ENCODE data around the gene SBNO2.

The SBNO2 gene, protein sequence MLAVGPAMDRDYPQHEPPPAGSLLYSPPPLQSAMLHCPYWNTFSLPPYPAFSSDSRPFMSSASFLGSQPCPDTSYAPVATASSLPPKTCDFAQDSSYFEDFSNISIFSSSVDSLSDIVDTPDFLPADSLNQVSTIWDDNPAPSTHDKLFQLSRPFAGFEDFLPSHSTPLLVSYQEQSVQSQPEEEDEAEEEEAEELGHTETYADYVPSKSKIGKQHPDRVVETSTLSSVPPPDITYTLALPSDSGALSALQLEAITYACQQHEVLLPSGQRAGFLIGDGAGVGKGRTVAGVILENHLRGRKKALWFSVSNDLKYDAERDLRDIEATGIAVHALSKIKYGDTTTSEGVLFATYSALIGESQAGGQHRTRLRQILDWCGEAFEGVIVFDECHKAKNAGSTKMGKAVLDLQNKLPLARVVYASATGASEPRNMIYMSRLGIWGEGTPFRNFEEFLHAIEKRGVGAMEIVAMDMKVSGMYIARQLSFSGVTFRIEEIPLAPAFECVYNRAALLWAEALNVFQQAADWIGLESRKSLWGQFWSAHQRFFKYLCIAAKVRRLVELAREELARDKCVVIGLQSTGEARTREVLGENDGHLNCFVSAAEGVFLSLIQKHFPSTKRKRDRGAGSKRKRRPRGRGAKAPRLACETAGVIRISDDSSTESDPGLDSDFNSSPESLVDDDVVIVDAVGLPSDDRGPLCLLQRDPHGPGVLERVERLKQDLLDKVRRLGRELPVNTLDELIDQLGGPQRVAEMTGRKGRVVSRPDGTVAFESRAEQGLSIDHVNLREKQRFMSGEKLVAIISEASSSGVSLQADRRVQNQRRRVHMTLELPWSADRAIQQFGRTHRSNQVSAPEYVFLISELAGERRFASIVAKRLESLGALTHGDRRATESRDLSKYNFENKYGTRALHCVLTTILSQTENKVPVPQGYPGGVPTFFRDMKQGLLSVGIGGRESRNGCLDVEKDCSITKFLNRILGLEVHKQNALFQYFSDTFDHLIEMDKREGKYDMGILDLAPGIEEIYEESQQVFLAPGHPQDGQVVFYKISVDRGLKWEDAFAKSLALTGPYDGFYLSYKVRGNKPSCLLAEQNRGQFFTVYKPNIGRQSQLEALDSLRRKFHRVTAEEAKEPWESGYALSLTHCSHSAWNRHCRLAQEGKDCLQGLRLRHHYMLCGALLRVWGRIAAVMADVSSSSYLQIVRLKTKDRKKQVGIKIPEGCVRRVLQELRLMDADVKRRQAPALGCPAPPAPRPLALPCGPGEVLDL (N-terminal part only)

DNA sequence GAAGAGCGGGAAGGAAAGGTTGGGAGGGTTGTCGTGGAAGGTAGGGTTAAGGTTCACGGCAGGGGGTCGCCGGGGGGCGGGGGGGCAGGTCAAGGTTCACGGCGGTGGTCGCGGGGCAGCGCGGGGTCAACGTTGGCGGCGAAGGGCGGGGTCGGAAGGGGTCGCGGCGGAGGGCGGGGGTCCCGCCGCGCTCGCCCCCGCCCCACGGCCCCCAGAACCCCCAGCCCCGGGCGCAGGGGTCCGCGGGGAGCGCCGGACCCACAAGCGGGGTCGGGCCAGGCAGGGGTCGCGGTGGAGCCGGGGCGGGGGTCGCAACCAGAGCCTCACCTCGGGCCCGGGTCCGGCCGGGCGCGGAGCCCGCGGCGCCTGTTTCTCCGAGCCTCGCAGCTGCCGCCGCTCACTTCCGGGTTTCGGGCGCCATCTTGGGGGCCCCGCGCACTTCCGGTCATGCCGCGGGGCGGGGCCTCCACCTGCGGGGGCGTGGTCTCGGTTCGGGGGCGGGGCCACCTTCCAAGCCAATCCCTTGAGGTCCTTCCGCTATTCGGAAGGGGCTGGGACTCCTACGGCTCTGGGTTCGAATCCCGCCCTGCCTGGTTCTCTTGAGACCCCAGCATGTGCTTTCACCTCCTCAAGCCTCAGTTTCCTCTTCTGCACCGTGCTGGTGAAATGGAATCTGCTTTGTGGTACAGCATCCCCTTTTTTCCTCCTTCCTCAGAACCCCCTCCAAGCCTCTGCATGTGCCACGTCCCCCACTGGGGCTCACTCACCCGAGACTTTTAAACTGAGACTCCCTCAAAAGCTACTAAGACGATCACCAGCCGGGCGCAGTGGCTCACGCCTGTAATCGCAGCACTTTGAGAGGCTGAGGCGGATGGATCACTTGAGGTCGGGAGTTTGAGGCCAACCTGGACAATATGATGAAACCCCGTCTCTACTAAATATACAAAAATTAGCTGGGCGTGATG is at the start of gene SBNO2:
Gene SBNO2 (minus strand): TSS at position 424 of the 965 bp plus-strand sequence. CDS start 19,992 bp downstream, outside the sequence.
- peak; percentile 87 for DNase-seq

DNA sequence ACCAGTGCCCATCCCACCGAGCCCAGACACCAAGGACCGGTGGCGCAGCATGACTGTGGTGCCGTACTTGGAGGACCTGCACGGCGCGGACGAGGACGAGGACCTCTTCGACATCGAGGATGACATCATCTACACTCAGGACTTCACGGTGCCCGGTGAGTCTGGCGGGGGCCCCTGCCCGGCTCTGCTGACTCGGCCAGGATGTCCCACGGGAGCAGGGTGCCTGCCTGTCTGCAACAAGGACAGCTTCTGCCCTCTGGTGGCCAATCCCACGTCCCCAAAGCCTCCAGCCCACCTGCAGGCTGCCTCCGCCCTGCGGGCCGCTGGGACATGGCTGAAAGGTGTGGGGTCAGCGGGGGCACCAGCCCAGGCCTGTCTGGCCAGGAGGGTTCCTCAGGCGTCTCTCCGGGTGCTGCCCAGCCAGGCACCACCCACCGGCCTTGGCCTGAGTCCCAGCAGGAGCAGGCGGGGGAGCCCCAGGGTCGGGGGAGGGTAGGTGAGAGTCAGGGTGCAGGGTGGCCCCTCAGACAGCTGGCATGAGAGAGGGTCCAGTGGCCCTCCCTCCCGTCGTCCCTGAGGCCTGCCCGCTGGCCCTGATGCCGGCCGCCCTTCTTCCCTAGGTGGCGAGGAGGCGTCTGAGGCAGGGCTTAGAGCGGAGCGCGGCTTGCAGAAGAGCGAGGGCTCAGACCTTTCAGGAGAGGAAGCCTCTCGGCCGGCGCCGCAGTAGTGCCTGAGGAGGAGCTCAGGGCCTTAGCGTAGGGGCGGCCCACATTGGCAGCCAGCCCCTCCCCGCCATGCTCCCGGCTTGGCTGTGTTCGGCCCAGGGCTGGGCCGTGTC is 49.2 kb upstream of the SBNO2 start:
- peak; percentile 39 for DNase-seq

DNA sequence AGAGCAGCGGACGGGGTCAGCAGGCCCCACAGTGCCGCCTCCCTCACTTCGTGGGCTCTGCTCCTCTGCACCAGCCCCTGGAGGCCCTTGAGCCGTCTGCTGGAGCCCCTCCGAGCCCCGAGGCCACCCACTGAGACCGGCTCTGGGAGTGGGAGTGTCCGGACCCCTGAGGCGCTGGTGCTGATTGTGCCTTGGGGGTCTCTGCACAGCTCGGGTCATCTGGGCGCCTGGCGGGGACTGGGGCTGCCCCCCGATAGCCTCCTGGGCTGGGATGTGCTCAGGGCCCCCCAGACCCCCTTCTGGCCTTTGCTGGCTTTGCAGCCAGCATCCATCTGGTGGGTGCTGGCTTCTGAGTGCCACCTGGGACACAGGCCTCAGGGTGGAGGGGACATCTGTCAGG is 48.3 kb upstream of the SBNO2 start:
- DNase-seq: no peak

DNA sequence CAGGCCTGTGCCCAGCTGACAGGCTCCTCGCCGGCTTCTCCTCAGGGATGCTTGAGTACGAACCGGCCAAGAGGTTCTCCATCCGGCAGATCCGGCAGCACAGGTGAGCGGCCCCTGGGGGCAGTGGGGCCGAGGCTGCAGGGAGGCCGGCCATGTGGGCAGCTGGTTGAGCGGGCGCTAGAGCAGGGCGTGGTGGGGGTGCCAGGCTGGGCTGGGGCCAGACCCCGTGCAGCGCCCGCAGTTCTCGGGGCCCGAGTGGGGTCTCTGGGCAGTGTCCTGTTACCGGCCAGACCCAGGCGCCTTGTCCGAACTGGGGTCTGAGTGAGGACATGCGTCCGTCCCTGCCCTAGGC is 47.8 kb upstream of the SBNO2 start:
- no peak for DNase-seq

DNA sequence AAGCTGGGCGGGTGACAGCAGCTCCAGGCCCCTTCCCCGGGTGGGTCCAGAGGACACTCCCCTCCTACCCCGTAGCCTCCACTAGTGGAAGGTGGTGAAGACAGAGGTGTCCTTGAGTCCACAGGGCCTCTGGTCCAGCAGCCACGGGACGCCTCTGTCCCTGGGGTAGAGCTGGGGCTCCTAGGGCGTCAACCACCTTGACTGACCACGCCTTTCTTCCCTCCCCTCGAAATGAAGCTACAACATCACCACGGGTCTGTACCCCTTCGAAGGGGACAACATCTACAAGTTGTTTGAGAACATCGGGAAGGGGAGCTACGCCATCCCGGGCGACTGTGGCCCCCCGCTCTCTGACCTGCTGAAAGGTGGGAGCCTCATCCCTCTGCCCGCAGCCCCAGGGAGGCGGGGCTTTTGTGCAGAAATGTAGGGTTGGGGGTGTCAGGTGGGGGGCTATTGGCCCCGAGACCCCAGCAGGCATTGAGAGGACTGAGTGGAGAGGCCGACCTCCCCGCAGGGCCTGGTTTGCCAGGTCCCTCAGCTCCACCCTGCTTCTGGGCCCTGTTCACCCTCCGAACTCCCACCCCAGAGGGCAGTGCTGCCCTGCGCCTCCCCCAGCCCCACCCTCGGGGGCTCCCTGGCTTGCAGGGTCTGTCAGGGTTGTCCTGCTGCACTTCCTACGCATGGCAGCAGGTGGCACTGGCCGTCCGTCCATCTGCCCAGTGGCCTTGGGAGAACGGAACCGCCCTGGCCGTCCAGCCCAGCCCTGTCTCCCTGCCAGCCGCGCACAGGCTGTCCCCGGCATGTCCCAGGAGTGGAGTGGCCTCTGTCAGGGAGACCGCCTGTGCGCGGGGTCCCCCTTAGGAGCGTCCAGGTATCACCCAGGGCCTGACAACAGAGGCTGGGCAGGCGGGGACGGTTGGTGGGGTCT is 47.2 kb upstream of the SBNO2 start:
- no peak for DNase-seq

DNA sequence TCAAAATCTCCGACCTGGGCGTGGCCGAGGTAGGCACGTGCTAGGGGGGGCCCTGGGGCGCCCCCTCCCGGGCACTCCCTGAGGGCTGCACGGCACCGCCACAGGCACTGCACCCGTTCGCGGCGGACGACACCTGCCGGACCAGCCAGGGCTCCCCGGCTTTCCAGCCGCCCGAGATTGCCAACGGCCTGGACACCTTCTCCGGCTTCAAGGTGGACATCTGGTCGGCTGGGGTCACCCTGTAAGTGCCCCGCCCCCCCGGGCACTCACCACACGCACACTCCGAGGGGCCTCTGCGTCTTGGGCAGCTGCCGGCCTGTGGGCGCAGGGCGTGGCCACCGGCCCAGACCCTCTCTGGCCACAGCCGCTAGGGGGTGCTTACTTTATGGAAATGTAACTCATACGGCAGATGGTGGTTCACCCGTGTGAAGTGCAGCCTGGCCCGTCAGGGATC is 46.4 kb upstream of the SBNO2 start:
- no peak for DNase-seq

DNA sequence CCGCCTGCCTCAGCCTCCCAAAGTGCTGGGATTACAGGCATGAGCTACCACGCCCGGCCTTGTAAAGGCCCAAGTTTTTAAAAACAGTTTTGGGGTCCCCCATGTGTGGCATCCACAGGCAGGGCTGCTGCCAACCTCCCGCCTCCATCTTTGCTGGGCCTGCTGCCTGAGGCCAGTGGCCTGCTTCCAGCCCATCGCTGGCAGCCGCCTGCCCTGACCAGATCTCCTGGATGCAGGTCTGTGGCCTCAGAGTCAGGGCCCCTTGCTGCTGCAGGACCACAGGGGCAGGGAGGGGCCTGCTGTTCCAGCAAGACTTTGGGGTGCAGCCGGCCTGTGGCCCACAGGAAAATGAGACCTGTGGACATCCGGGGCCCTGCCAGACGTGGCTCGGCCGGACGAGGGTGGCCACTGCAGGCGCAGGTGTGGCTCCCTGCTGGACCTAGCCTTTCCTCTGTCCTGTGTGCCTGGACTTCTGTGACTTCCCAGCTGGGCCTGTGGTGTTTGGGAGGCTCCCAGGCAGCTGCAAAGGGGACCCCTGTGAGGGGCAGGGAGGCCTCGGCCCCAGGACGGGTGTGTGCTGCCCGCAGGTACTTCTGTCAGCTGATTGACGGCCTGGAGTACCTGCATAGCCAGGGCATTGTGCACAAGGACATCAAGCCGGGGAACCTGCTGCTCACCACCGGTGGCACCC is 45.9 kb upstream of the SBNO2 start:
- DNase-seq: no peak

DNA sequence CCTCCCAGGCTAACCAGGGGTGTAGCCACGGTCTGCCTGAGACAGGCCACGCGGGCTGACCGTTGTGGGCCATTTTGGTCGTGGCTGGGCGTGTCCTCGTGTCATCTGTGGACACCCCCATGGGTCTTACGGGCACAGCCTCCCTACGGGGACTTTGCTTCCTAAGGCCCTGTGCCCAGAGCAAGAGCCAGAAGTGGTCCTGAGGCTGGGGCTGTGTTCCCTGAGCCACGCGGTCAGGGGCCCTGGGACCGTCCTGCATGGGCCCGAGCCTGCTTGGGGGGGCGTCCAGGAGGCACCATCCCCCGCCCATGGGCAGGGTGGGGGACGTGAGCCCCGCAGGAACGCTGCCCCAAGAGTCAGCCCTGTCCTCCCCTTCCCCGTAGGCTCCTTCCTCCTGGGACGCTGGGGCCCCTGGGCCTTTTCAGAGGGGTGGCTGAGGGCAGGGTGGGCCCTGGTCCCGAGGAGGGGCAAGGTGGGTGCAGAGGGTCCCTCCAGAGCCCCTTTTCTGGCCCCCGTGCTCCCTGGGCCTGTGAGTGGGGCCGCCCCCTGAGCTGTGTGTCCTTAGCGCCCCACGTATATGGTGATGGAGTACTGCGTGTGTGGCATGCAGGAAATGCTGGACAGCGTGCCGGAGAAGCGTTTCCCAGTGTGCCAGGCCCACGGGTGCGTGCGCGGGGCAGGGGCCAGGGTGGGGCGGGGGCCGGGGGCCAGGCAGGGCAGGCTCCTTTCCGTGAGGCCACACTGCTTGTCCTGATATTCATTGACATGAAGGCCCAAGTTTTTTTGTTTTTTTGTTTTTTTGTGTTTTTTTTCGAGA is 44.9 kb upstream of the SBNO2 start:
- DNase-seq: no peak

DNA sequence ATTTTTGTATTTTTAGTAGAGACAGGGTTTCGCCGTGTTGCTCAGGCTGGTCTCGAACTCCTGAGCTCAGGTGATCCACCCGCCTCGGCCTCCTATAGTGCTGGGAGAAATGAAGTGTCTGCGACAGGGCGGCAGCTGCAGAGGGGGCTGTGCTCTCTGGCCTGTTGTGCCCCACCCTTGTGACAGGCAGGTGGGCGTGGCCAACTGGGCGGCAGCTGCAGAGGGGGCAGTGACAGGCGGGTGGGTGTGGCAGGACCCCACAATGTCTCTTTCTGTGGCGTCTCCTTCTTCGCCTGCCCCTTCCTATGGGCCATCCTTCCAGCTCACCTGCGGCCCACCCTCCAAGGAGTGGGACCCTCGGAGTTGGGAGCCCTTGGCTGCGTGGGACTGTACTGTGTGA is 43.3 kb upstream of the SBNO2 start:
- peak; percentile 64 for DNase-seq

DNA sequence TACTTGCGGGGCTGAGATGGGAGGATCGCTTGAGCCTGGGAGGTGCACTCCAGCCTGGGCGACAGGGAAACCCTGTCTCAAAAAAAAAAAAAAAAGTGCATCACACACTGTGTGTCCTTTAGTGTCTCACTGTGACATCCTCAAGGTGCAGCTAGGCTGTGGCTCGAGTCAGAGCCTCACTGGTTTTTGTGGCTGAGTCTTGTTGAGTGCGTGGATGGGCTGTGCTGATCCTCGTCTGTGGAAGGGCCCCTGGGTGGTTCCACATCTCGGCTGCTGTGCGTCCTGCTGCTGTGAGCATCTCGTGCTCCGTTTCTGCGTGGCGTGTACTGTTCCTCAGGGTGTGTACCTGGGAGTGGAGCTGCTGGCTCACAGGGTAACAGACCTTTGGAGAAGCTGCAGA is 42.7 kb upstream of the SBNO2 start:
- DNase-seq: no peak

DNA sequence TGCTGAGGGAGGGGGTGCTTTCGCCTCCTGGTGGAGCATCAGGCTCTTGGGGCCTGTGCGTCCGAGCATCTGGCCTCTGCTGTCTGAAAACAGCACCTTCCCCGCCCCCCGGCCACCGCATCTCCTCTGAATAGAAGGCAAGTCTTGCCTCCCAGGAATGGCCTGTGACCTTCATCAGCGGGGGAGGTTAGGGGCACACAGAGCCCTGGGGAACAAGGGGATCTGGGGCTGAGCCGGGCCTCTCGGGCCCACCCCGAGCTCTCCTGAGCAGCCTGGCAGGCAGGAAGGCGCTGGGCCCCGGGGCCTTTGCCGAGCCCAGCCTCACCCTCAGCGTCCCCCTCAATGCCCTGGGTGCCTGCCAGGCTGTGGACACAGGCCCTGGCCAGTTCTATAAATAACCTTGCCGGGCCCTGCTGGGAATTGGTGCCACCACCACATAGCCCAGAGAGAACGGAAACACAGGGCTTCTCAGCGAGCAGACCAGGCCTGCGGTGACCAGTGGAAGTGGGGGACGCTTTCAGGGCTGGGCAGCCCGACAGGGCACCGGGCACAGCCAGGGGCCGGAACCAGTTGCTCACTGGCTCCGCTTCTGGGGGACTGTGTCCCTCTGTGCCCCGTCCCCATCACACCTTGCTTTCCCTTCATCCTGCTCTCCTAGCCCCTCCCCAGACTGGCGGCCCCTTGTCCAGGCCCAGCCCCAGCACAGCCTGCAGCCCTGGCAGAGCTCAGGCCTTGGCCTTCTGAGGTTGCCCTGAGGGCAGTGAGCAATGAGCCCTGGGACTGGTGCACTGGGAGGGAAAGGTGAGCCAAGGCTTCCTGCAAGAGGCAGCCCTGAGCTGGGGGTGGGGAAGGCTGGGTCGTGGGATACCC is 41.0 kb upstream of the SBNO2 start:
- DNase-seq: no peak

DNA sequence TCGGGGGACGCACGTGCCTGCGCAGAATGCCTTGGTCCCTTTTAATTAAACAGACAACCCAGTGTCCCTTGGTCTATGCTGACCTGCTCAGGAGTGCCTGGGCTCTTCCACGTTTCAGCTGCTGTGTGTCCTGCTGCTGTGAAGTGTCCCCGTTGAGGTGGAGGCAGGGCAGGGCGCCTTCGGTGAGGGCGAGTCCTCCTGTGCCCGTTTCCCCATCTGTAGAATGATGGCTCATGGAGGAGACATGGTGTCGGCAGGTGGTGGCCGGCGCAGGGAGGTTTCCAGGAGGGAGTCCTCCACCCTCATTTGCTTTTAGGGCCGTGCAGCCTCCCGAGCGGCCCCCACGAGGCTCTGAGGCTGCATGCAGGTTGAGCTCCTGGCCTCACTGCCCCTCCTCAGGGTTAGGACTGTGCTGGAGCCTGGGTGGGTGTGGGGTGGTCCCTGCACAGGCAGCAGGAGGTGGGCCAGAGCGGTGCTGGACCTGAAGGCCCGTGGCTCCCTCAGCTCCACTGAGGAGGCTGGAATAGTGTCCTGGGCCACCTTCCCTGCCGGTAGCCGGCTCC is 40.3 kb upstream of the SBNO2 start:
- DNase-seq: no peak

DNA sequence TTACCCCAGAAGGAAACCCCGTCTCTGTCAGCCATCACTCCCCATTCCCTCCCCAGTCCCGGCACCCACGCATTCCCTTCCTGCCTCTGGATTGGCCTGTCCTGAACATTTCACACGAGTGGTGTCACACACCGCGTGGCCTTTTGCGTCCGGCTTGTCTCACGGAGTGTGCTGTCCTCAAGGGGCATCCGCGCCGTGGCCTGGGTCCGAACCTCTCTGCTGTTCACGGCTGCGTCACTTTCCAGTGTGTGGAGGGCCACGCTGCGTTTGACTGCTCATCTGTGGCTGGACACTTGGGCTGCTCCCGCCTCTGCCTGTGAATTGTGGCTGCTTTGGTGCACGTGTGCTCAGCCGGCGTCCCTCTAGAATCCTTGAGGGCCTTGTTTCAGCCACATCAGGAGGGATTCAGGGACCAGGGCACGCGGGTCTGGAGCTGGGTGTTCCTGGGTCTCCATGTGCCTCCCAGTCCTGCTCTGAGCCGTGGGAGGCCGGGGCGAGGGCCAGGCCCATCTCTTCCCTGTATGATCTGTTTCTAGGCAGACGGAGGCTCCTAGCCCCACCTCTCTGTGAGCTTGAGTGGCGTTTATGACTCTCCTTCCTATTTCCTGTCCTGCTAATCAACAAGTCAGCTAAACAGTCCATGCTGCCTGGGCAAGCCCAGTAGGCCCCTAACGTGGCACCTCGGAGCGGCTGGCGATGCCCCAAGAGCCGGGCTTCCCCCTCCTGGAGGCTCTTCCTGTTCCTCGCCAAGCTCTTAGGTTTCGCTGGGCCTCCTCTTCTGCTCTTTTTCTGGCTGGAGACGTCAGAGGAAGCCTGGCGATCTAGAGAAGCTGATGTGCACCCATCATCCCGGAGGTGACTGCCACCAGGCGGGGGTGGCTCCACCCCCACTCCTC is 39.6 kb upstream of the SBNO2 start:
- peak; percentile 88 for DNase-seq

DNA sequence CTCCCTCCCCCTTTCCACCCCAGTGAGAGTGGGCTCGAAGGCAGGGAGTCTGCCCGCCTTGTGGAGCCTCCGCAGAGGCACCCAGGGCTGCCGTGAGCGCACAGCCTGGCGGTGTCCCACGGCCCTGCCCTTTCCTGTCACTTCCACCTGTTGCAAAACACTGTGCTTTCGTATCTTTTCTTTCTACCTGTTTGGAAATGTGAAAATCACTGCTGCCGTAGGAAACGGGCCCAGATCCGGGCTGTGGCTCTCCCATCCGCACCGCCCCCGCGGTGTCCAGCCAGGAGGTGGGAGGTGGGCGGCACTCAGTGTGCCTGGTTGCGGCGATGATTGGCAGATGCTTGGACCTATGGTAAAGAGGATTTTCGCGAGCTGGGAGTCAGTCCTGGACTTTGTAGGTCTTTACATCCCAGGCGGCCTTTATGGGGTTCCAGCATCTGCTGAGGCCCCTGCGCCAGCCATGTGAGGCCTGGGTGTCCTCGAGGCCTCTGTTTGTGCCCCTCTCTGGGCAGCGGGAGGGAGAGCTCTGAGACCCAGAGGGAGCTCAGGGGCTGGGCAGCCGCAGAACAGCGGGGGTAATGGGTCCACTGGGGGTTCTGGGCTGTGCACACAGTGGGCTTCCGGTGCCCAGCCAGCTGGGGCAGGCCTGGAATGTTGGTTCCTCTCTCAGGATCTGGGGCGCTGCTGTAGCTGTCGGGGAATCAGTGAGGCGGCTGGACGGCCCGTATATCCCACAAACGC is 37.6 kb upstream of the SBNO2 start:
- DNase-seq: no peak

DNA sequence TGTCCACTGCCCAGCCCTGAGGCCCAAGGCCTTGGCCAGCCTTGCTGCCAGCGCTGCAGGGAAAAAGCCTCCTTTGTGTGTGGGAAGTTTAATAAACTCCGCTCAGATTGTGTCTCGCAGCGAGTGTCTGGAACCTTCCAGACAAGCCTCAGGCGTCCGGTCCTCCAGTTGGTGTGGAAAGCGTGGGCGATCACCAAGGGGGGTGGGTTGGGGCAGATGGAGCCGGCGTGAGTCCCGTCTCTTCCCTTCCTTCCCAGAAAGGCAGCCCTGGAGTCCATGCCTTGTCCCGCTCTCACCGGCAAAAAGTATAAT is 36.1 kb upstream of the SBNO2 start:
- DNase-seq: no peak

Measured in hematopoietic multipotent progenitor cell treated with erythropoietin and hydrocortisone succinate and interleukin-3 and kit ligand, for 8 days (in vitro differentiated cells).